D341Med (cell line): ENCODE measurements around the gene BATF3.
"Not testable (repeated sequence)": the region's sequence is repeated elsewhere in the genome, so short reads cannot be mapped to it uniquely, and the experiment has no call there.

Experiments
- DNase-seq: peaks from one replicate; pipeline ENCODE4 v3.0.0; 2012; ENCODE audit warnings: low spot score

Gene BATF3

GRCh38 chr1:212699625-212700222 lies at the start of gene BATF3:
BATF3 (minus strand) TSS chr1:212699840; CDS start chr1:212699762, 78 bp downstream.
- DNase-seq = peak; percentile 78

- no peak for DNase-seq
Observed at GRCh38 chr1:212746546-212746945, 46.9 kb upstream of the BATF3 start.

- no peak for DNase-seq
Observed at GRCh38 chr1:212745303-212745702, 45.7 kb upstream of the BATF3 start.

GRCh38 chr1:212743901-212744475 lies 44.3 kb upstream of the BATF3 start:
- DNase-seq = no peak

GRCh38 chr1:212738330-212738729 lies 38.7 kb upstream of the BATF3 start:
- DNase-seq = no peak

GRCh38 chr1:212737559-212737958 lies 37.9 kb upstream of the BATF3 start:
- DNase-seq = no peak

GRCh38 chr1:212733109-212733508 lies 33.5 kb upstream of the BATF3 start:
- no peak for DNase-seq

GRCh38 chr1:212731630-212732029 lies 32.0 kb upstream of the BATF3 start:
- DNase-seq = no peak

- DNase-seq = no peak
Observed at GRCh38 chr1:212728606-212729005, 29.0 kb upstream of the BATF3 start.

GRCh38 chr1:212727386-212728181 lies 27.9 kb upstream of the BATF3 start:
- DNase-seq = no peak

GRCh38 chr1:212724679-212725078 lies 25.0 kb upstream of the BATF3 start:
- DNase-seq = not testable (repeated sequence)

- no peak for DNase-seq
Observed at GRCh38 chr1:212722270-212722957, 22.8 kb upstream of the BATF3 start.

- DNase-seq = no peak
Observed at GRCh38 chr1:212721388-212722247, 22.0 kb upstream of the BATF3 start.

GRCh38 chr1:212719633-212720032 lies 20.0 kb upstream of the BATF3 start:
- DNase-seq = no peak

GRCh38 chr1:212718499-212718898 lies 18.9 kb upstream of the BATF3 start:
- no peak for DNase-seq

GRCh38 chr1:212716161-212716560 lies 16.5 kb upstream of the BATF3 start:
- no peak for DNase-seq

GRCh38 chr1:212713465-212714136 lies 14.0 kb upstream of the BATF3 start:
- DNase-seq = no peak

- DNase-seq = no peak
Observed at GRCh38 chr1:212712451-212713303, 13.0 kb upstream of the BATF3 start.

GRCh38 chr1:212711974-212712373 lies 12.3 kb upstream of the BATF3 start:
- not testable (repeated sequence) for DNase-seq

GRCh38 chr1:212710566-212710965 lies 10.9 kb upstream of the BATF3 start:
- DNase-seq = no peak
